Measurements from ENCODE around the gene DDT. TPM values are rescaled to one million over a fixed set of nuclear protein-coding genes. Genes with fewer than 3 reads are reported as not detected.
"Not testable (repeated sequence)": the region's sequence is repeated elsewhere in the genome, so short reads cannot be mapped to it uniquely, and the experiment has no call there.

The DDT gene
- total RNA-seq, 4 donors from 2014 or later, result 121 to 167 (median 131) TPM

- H3K27me3 ChIP-seq; H3K36me3 ChIP-seq; DNase-seq (ENCODE audit: low spot score in 2 of 2); H3K9me3 ChIP-seq; H3K27ac ChIP-seq; H3K4me1 ChIP-seq; H3K4me3 ChIP-seq: not testable (repeated sequence)
- 66 to 70% methylated on average over 4 of the region's 4 CpGs for WGBS, 2 donors
Observed at GRCh38 chr22:23953485-23953884, 20.8 kb downstream of the DDT start.

- H3K36me3 ChIP-seq; H3K9me3 ChIP-seq; H3K4me3 ChIP-seq; H3K27ac ChIP-seq; H3K4me1 ChIP-seq; DNase-seq (ENCODE audit: low spot score in 2 of 2); H3K27me3 ChIP-seq: not testable (repeated sequence)
- WGBS, 2 donors, result 68 to 71% methylated on average over 11 of the region's 11 CpGs
Observed at GRCh38 chr22:23952794-23953405, 21.3 kb downstream of the DDT start.

GRCh38 chr22:23951383-23951782 is 22.9 kb downstream of the DDT start:
- not testable (repeated sequence) for H3K9me3 ChIP-seq; H3K27me3 ChIP-seq; H3K4me1 ChIP-seq; DNase-seq (ENCODE audit: low spot score in 2 of 2); H3K36me3 ChIP-seq; H3K27ac ChIP-seq; H3K4me3 ChIP-seq
- 95 to 100% methylated on average over 1 to 2 of the region's 2 CpGs for WGBS, 2 donors

GRCh38 chr22:23949764-23950163 is 24.5 kb downstream of the DDT start:
- not testable (repeated sequence) for H3K4me3 ChIP-seq; H3K27ac ChIP-seq; H3K9me3 ChIP-seq; DNase-seq (ENCODE audit: low spot score in 2 of 2); H3K4me1 ChIP-seq; H3K36me3 ChIP-seq; H3K27me3 ChIP-seq
- WGBS, 2 donors, result 83 to 86% methylated on average over 18 of the region's 18 CpGs

GRCh38 chr22:23947391-23947790 is 26.9 kb downstream of the DDT start:
- no CpG with 5 or more reads among the region's 3 CpGs for WGBS, 2 donors
- H3K27me3 ChIP-seq; H3K36me3 ChIP-seq; H3K27ac ChIP-seq; H3K4me1 ChIP-seq; H3K9me3 ChIP-seq; H3K4me3 ChIP-seq; DNase-seq (ENCODE audit: low spot score in 2 of 2): not testable (repeated sequence)

DNA sequence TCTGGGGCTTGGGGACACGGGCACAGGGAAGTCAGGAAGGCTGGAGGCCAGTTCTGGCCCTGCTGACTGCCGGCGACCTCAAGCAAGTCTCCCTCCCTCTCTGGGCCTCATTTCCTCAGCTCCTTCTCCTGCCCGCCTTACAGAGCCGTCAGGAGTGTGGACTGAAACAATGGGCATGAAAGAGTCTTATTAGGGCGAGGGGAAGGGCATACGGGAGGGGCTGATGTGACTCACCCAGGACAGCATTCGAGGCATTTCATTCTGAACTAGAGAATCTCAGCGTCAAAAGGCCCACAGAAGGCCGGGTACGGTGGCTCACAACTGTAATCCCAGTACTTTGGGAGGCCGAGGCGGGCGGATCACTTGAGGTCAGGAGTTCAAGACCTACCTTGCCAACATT is 34.1 kb downstream of the DDT start:
- not testable (repeated sequence) for H3K9me3 ChIP-seq; H3K36me3 ChIP-seq; DNase-seq (ENCODE audit: low spot score in 2 of 2); H3K4me1 ChIP-seq; H3K4me3 ChIP-seq; H3K27ac ChIP-seq; H3K27me3 ChIP-seq
- no CpG with 5 or more reads among the region's 14 CpGs for WGBS, 2 donors

DNA sequence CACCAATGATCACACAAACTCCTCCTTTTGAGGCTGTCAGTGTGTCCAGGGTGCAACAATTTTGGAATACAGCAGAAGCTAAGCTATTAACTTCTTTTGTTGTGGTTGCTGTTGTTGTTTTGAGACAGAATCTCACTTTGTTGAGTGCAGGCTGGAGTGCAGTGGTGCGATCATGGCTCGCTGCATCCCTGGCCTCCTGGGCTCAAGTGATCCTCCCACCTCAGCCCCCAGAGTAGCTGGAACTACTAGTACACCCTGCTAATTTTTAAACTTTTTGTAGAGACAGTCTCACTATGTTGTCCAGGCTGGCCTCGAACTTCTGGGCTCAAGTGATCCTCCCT is 35.3 kb downstream of the DDT start:
- Histone ChIP-seq H3K4me1 (no peaks in the 10 kb centered on the region), H3K27ac (no peak overlapping the region), H3K9me3 (no peaks in the 10 kb centered on the region), H3K4me3 (no peak overlapping the region), H3K36me3 (no peaks in the 10 kb centered on the region), H3K27me3 (no peaks in the 10 kb centered on the region)
- DNase-seq (ENCODE audit: low spot score in 2 of 2), result no peak
- TF ChIP-seq, protein P1, sequence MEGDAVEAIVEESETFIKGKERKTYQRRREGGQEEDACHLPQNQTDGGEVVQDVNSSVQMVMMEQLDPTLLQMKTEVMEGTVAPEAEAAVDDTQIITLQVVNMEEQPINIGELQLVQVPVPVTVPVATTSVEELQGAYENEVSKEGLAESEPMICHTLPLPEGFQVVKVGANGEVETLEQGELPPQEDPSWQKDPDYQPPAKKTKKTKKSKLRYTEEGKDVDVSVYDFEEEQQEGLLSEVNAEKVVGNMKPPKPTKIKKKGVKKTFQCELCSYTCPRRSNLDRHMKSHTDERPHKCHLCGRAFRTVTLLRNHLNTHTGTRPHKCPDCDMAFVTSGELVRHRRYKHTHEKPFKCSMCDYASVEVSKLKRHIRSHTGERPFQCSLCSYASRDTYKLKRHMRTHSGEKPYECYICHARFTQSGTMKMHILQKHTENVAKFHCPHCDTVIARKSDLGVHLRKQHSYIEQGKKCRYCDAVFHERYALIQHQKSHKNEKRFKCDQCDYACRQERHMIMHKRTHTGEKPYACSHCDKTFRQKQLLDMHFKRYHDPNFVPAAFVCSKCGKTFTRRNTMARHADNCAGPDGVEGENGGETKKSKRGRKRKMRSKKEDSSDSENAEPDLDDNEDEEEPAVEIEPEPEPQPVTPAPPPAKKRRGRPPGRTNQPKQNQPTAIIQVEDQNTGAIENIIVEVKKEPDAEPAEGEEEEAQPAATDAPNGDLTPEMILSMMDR (IDR thresholded peaks at IDR 0.05), result no peak
- TF ChIP-seq POLR2A (IDR thresholded peaks at IDR 0.05) (no peak), EP300 (IDR thresholded peaks at IDR 0.05) (no peak)
- WGBS, 2 donors, result 59 to 100% methylated on average over 1 to 3 of the region's 3 CpGs

DNA sequence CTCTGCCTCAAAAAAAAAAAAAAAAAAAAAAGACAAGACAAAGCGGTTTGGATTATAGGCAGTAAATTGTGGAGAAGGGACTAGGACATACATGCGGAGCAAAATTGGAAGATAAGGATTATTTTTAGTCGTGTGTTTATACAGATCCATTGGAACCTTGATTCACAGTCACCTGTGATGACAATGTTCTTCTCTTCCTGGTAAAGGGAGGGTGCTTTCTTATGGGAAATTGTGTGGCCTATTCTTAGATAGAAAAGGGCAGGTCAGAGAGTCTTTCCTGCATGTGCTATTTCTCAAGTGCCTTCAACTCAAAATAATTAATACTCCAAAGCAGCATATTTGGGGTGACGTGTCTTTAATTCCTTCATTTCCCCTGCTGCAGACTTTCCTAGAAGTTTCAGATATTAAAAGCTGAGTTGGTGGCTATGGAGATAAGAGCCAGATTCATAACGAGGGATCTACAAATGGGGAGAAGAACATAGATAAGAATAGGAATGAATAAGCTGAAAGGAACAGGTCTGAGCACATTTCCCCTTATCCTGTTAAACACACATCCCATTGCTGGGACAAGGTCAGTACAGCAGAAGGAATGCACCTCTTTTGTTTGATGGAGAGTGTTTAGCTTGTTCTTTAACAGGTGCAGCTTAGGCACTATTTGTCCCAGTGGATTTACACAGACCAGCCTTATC is 35.8 kb downstream of the DDT start:
- H3K27me3 ChIP-seq, result no peaks in the 10 kb centered on the region
- TF ChIP-seq EP300 (IDR thresholded peaks at IDR 0.05) (no peak), POLR2A (IDR thresholded peaks at IDR 0.05) (no peak)
- TF ChIP-seq, protein P1 (IDR thresholded peaks at IDR 0.05), result no peak
- no peaks in the 10 kb centered on the region for H3K4me1 ChIP-seq
- no peak overlapping the region for H3K27ac ChIP-seq
- 68 to 78% methylated on average over 5 of the region's 5 CpGs for WGBS, 2 donors
- no peak overlapping the region for H3K4me3 ChIP-seq
- DNase-seq (ENCODE audit: low spot score in 2 of 2), result no peak
- H3K36me3 ChIP-seq, result no peaks in the 10 kb centered on the region
- no peaks in the 10 kb centered on the region for H3K9me3 ChIP-seq

Data from tibial nerve (tissue), 4 donors.